HG02970 (cell line): Measurements from ENCODE around the gene RGS19.

Source experiments
- ATAC-seq: cut with Tn5 transposase; IDR thresholded peaks from one replicate; pipeline ENCODE4 v1.9.1; 2021; ENCODE audit warnings: mild to moderate bottlenecking, moderate library complexity, moderate number of reproducible peaks; ENCODE audit not compliant: unreplicated experiment, low FRiP score

The RGS19 gene

GRCh38 chr20:64077876-64078551 lies 1.3 kb downstream of the RGS19 start:
- ATAC-seq: no peak

GRCh38 chr20:64077541-64077875 lies 1.8 kb downstream of the RGS19 start:
- ATAC-seq: no peak

GRCh38 chr20:64077094-64077493 lies 2.2 kb downstream of the RGS19 start:
- ATAC-seq: no peak

GRCh38 chr20:64076061-64076997 lies 3.0 kb downstream of the RGS19 start:
- ATAC-seq: no peak

- no peak for ATAC-seq
These were observed 3.8 kb downstream of the RGS19 start for GRCh38 chr20:64075556-64075955.

GRCh38 chr20:64074963-64075362 lies 4.4 kb downstream of the RGS19 start:
- ATAC-seq: no peak

- ATAC-seq: no peak
These were observed 5.0 kb downstream of the RGS19 start for GRCh38 chr20:64074184-64074789.

- no peak for ATAC-seq
These were observed 5.7 kb downstream of the RGS19 start for GRCh38 chr20:64073476-64074183.

- ATAC-seq: no peak
These were observed 6.7 kb downstream of the RGS19 start for GRCh38 chr20:64072498-64073063.

- ATAC-seq: no peak
These were observed 7.7 kb downstream of the RGS19 start for GRCh38 chr20:64071341-64072332.

GRCh38 chr20:64070244-64070993 lies 8.9 kb downstream of the RGS19 start:
- ATAC-seq: no peak

GRCh38 chr20:64069614-64070243 lies 9.6 kb downstream of the RGS19 start:
- ATAC-seq: no peak

- ATAC-seq: no peak
These were observed 10.1 kb downstream of the RGS19 start for GRCh38 chr20:64069209-64069613.

- no peak for ATAC-seq
These were observed 10.7 kb downstream of the RGS19 start for GRCh38 chr20:64068386-64069208.

GRCh38 chr20:64067733-64068307 lies 11.5 kb downstream of the RGS19 start:
- no peak for ATAC-seq

- no peak for ATAC-seq
These were observed 12.2 kb downstream of the RGS19 start for GRCh38 chr20:64067005-64067632.

GRCh38 chr20:64065974-64066343 lies 13.4 kb downstream of the RGS19 start:
- no peak for ATAC-seq
